Measurements from ENCODE around the gene OR5L2.

The OR5L2 gene

DNA sequence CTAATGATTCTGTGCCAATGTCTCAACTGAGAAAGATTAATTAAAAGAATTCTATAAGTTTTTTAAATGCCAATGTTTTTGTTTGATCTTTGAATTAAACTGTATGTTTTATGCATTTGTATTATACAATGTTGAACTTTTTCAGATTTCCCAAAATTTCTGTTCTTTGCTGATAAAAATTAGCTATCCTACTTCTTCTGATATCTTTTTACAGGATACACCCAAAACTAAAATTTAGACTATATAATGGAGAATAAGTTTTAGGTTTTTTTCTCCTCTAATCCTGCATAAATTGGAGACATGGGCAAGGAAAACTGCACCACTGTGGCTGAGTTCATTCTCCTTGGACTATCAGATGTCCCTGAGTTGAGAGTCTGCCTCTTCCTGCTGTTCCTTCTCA lies at the start of gene OR5L2:
OR5L2 (plus strand) TSS at position 301 of the 400 bp plus-strand sequence; CDS start at position 301, 0 bp downstream.
- H3K4me3 ChIP-seq (ENCODE audit: low read depth, low read length, poor library complexity, severe bottlenecking) = no peak within 1 kb of the TSS
- TF ChIP-seq EZH2 (IDR thresholded peaks at IDR 0.05; ENCODE audit: borderline replicate concordance, low read length) = no peak
- TF ChIP-seq, protein P1, sequence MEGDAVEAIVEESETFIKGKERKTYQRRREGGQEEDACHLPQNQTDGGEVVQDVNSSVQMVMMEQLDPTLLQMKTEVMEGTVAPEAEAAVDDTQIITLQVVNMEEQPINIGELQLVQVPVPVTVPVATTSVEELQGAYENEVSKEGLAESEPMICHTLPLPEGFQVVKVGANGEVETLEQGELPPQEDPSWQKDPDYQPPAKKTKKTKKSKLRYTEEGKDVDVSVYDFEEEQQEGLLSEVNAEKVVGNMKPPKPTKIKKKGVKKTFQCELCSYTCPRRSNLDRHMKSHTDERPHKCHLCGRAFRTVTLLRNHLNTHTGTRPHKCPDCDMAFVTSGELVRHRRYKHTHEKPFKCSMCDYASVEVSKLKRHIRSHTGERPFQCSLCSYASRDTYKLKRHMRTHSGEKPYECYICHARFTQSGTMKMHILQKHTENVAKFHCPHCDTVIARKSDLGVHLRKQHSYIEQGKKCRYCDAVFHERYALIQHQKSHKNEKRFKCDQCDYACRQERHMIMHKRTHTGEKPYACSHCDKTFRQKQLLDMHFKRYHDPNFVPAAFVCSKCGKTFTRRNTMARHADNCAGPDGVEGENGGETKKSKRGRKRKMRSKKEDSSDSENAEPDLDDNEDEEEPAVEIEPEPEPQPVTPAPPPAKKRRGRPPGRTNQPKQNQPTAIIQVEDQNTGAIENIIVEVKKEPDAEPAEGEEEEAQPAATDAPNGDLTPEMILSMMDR (IDR thresholded peaks at IDR 0.05; ENCODE audit: low read length) = no peak

DNA sequence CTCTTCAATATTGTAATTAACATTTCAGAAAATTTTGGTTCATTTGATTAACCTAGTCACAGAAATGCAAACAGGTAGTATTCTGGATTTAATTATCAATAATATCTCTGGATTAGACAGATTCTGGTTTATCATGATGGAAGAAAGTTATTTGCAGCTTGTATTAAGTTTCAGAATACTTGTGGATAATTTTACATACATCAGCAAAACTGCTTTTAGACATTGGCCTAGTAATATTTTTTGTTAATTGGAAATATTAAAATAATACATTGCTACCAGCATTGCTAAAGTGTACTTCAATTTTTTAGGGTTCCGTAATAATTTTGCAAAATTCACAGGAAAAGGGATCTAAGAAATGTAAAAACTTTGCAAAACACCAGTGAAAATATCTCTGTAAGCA lies 35.4 kb upstream of the OR5L2 start:
- Histone ChIP-seq H3K36me3 (ENCODE audit: insufficient read depth, low read length) (no peaks in the 10 kb centered on the region), H3K9me3 (ENCODE audit: low read length) (no peaks in the 10 kb centered on the region), H3F3A (ENCODE audit: insufficient read depth, low read length) (no peaks in the 10 kb centered on the region), H3K27me3 (ENCODE audit: insufficient read depth, low read length) (no peaks in the 10 kb centered on the region), H3K4me1 (ENCODE audit: insufficient read depth, low read length, severe bottlenecking) (no peaks in the 10 kb centered on the region), H2AFZ (ENCODE audit: low read length) (no peak overlapping the region), H3K9me2 (ENCODE audit: low read depth, low read length) (no peaks in the 10 kb centered on the region), H3K9ac (ENCODE audit: low read length) (no peak overlapping the region), H4K20me1 (ENCODE audit: insufficient read depth, low read length) (no peaks in the 10 kb centered on the region), H3K27ac (ENCODE audit: low read depth, low read length, poor library complexity, severe bottlenecking) (no peak overlapping the region), H3K4me3 (ENCODE audit: low read depth, low read length, poor library complexity, severe bottlenecking) (no peak overlapping the region), H3K4me2 (ENCODE audit: low read length) (no peak overlapping the region), H3K79me2 (ENCODE audit: insufficient read depth, low read length) (no peaks in the 10 kb centered on the region)
- TF ChIP-seq EZH2 (IDR thresholded peaks at IDR 0.05; ENCODE audit: borderline replicate concordance, low read length) = no peak
- TF ChIP-seq, protein P1 (IDR thresholded peaks at IDR 0.05; ENCODE audit: low read length) = no peak

More for the DNA sequence above, at the start of gene OR5L2:
- no peaks in the 10 kb centered on the region for H3K27me3 ChIP-seq (ENCODE audit: insufficient read depth, low read length)
- H3K4me1 ChIP-seq (ENCODE audit: insufficient read depth, low read length, severe bottlenecking) = no peaks in the 10 kb centered on the region
- H3K79me2 ChIP-seq (ENCODE audit: insufficient read depth, low read length) = no peaks in the 10 kb centered on the region
- H4K20me1 ChIP-seq (ENCODE audit: insufficient read depth, low read length) = no peaks in the 10 kb centered on the region
- H3K36me3 ChIP-seq (ENCODE audit: insufficient read depth, low read length) = no peaks in the 10 kb centered on the region
- no peaks in the 10 kb centered on the region for H3K9me2 ChIP-seq (ENCODE audit: low read depth, low read length)
- no peaks in the 10 kb centered on the region for H3F3A ChIP-seq (ENCODE audit: insufficient read depth, low read length)
- no peak within 1 kb of the TSS for H3K9ac ChIP-seq (ENCODE audit: low read length)
- no peak within 1 kb of the TSS for H3K4me2 ChIP-seq (ENCODE audit: low read length)
- no peak within 1 kb of the TSS for H2AFZ ChIP-seq (ENCODE audit: low read length)
- H3K9me3 ChIP-seq (ENCODE audit: low read length) = no peaks in the 10 kb centered on the region
- no peak within 1 kb of the TSS for H3K27ac ChIP-seq (ENCODE audit: low read depth, low read length, poor library complexity, severe bottlenecking)

DNA sequence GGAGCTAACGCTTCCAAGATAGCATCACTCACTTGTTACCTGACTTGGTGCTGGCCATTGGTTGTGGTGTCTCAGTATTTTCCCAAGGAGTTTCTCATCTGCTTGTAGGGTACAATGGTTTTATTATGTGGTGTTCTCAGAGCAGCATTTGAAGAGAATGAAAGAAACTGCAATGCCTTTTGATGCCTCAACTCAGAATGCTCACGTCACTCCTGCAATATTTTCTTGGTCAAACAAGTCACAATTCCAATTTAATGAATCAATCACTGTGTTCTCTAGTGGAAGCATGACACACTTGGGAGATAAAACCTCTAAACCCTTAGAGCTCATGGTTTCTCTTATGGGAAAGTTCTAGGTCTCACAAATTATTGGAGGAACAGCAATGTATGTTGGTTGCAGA lies 33.7 kb upstream of the OR5L2 start:
- Histone ChIP-seq H3K4me1 (ENCODE audit: insufficient read depth, low read length, severe bottlenecking) (no peaks in the 10 kb centered on the region), H3F3A (ENCODE audit: insufficient read depth, low read length) (no peaks in the 10 kb centered on the region), H3K27me3 (ENCODE audit: insufficient read depth, low read length) (no peaks in the 10 kb centered on the region), H3K4me2 (ENCODE audit: low read length) (no peak overlapping the region), H3K9me2 (ENCODE audit: low read depth, low read length) (no peaks in the 10 kb centered on the region), H3K9ac (ENCODE audit: low read length) (no peak overlapping the region), H3K4me3 (ENCODE audit: low read depth, low read length, poor library complexity, severe bottlenecking) (no peak overlapping the region), H3K36me3 (ENCODE audit: insufficient read depth, low read length) (no peaks in the 10 kb centered on the region), H2AFZ (ENCODE audit: low read length) (no peak overlapping the region), H3K79me2 (ENCODE audit: insufficient read depth, low read length) (no peaks in the 10 kb centered on the region), H3K9me3 (ENCODE audit: low read length) (no peaks in the 10 kb centered on the region), H3K27ac (ENCODE audit: low read depth, low read length, poor library complexity, severe bottlenecking) (no peak overlapping the region), H4K20me1 (ENCODE audit: insufficient read depth, low read length) (no peaks in the 10 kb centered on the region)
- TF ChIP-seq, protein P1 (IDR thresholded peaks at IDR 0.05; ENCODE audit: low read length) = no peak
- no peak for TF ChIP-seq EZH2 (IDR thresholded peaks at IDR 0.05; ENCODE audit: borderline replicate concordance, low read length)
